Choroid plexus epithelial cell (primary cell): Measurements from ENCODE around the gene ASXL1.

Experiments used
- DNase-seq: peaks from one replicate; pipeline ENCODE4 v3.0.0-alpha.2; 2010; ENCODE audit warnings: low read depth
- H3K4me3 ChIP-seq: 2 replicates; pipeline ENCODE4 v1.5.1; 2011; ENCODE audit warnings: low read depth, mild to moderate bottlenecking, control low read depth, low read length, moderate library complexity
- CTCF ChIP-seq: conservative IDR thresholded peaks from 2 replicates; pipeline ENCODE4 v1.5.1; 2011; ENCODE audit warnings: low read depth, mild to moderate bottlenecking, control low read depth, inconsistent platforms, low read length, moderate library complexity

ASXL1 gene

DNA sequence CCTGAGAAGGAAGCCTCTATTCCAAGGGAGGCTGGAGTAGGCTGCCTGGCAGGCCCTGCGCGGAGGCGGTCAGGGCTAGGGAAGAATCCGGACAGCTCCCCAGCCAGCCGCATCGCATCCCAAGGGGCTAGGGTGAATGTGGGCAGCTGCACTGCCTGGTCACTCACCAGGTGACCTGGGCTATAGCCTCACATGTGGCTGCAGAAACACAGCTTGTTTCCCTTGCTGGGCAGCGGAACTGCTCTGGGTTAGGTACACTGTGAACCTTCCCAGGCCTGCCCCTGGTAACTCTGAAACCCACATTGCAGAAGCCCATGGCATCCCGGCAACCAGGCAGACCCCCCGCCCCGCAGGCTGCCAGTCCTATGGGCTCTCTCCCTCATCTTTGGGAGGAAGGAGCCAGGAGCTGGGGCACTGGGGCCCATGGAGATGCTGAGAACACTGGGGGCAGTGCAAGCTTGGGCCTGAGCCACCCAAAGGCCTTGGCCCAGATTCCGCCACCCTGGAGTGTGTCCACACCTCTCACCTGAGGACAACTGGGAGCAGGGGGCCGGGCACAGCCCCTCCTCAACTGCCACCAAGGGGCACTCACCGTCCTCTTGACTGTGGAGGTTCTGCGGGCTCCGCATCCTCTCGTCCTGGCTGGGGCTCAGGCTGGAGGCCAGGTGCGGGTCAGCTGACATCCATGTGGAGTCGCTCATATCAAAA, 116.0 kb downstream of the ASXL1 start:
- no peak for TF ChIP-seq CTCF
- peak overlapping the region; percentile 42 for H3K4me3 ChIP-seq
- peak; percentile 37 for DNase-seq

GRCh38 chr20:32474717-32474966, 116.5 kb downstream of the ASXL1 start:
- DNase-seq, result no peak
- no peak for TF ChIP-seq CTCF
- peak overlapping the region; percentile 42 for H3K4me3 ChIP-seq

DNA sequence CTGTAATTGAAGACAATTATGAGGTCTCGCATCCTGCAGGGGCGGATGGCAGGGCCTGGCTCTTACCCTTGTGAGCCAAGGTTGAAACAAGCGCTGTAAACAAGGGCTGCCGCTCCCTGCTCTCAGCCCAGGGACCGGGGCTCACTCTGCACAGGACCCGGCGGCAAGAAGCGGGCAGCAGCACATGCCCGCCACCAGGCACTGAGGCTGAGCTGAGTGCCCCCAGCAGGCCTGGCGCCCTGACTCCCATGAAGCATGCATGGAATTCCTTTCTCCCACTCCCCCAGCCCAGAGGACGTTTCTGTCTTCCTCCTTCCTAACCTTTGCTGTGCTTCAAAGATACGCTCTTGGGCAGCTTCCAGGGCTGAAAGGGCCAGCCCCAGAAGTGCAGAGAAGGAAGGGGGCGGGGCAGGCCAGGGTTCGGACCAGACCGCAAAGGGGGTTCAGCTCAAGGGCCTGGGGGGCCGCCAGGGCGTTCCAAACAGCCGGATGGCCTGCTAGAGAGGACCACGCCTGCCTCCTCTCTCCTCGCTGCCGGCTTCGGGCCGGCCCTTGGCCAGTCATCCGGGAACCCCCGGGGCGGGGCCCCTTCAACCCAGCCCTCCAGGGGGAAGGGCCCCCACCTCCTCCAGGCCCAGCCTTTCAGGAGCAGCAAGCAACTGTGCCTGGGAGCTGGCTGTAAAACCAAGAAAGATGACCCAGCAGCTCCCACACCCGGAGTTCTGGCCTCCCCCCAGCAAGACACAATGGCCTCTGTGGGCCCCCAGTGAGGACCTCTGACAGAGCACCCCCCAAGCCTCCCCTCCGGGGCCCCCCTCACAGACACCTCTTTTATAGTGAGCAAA, 117.1 kb downstream of the ASXL1 start:
- TF ChIP-seq CTCF, result no peak
- peak; percentile 99 for DNase-seq
- peak overlapping the region; percentile 42 for H3K4me3 ChIP-seq

DNA sequence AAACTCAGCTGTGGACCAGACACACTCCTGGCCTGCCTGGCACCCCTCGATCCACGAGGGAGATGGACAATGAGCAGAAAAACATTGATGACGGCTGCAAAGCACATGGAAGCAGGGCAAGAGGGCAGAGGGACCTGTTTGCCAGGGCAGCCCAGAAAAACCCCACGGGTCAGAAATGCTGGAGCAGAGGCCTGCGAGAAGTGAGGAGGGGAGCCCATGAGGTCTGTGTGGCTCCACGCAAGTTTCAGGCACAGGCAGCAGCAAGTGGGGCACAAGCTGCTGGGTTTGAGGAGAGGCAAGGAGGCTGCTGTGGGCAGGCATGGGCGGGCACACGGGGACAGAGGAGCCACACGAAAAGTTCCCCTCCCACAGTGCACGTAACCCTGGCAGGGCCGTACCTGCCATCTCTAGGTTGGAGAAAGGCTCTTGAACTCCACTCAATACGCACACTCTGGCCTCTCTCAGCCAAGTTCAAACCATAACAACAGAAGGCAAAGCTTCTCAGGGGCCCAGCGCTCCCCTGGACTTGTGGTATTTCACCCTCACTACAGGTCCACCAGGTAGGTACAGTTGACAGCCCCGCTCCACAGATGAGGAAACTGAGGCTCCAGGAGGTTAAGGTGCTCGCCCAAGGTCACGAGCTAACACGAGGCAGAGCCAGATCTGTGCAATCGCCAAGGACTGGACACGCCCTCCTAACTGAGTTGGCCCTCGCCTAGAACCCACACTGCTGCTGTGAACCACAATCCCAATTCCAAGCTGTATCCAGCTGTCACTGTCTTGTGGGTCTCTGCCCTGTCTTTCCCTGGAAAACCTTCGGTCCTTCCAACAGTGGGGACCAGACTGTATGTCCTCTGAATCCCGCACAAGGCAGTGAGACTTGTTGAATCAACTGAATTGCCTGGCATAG, 118.8 kb downstream of the ASXL1 start:
- no peak overlapping the region for H3K4me3 ChIP-seq
- no peak for DNase-seq
- TF ChIP-seq CTCF, result no peak

DNA sequence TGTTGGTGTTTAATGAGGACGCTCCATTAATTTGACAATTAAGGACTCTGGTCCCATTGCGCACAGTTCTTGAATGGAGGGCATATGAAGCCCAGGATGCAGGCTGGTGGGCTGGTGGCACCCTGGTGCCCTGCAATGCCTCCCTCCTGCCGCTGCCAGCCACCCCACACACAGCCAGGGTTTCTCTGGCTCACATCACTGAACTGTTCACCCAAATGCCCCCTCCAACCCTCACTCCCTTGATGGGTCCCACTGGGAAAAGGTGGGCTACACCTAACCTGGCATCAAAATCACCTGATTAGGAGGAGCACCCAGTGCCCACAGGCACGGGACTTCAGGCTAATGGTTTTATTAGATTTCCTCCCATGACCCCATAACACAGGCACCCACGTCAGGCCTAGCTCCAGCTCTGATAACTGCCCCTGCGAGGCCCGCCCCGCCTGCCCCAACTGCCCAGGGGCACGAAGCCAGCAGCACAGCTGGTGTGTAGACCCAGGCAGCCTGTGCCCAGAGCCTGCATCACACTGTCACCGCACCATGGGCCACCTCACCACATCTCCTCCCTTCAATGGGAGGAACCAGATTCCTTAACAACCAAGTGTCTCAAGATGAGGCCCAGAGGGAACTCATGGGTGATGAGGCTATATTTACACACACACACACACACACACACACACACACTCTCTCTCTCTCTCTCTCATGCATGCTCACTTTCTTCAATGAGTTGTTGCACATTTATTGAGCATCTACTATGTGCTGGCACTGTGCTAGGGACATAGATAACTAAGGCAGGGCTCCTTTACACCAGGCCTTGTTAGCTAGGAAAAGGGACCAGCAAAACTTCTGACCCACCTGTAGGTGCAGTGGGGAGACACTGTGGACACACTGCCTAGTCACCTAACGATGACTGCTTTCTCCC, 119.7 kb downstream of the ASXL1 start:
- no peak overlapping the region for H3K4me3 ChIP-seq

More for the DNA sequence above, 119.7 kb downstream of the ASXL1 start:
- no peak for TF ChIP-seq CTCF
- no peak for DNase-seq
